ENCODE measurements around the gene PUM1. TPM values are rescaled to one million over a fixed set of nuclear protein-coding genes. Genes with fewer than 3 reads are reported as not detected.

The PUM1 gene
- total and polyA plus RNA-seq, 2 donors (not counting 3 experiments of a cell fraction or from before 2014, with no cell fraction given), result 94.7 to 124 TPM

DNA sequence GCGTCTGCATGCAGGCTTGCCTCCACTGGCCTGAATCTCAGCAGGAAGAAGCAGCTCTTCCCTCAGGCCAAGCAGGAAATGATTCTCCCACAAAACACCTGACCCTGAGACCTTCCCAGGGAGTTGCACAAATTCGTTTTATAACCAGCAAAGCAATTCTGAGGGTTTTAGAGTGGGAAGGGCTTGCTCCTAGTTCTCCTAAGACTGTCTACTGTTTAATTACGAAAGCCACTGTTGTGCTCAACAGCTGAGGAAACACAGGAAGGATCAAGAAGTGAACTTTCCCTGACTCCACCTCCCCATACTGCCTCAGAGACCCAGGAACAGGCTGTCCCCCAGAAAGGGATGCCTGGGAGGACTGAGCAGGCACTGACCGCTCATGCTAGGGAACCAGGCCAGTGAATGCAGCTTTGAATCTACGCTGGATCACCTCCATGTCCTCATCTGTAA is 37.0 kb upstream of the PUM1 start:
- no peaks in the 10 kb centered on the region for H3K9me1 ChIP-seq (replicated peaks; ENCODE audit: control insufficient read depth, extremely low read depth, insufficient read depth, low read length)
- DNase-seq (ENCODE audit: low read depth, low spot score), result no peak
- dilution Hi-C loops (cut with MboI; ENCODE audit: extremely low pct_ligation_motif_present, low sequenced_read_pairs) (no loop called here), intact Hi-C loops (cut with micrococcal nuclease) (no loop called here)
- H4K20me1 ChIP-seq (replicated peaks; ENCODE audit: control insufficient read depth, extremely low read depth, insufficient read depth, low read length), result no peaks in the 10 kb centered on the region
- H3K9me3 ChIP-seq (replicated peaks; ENCODE audit: control insufficient read depth, insufficient read depth, low read length), result no peaks in the 10 kb centered on the region
- H3K27me3 ChIP-seq (ENCODE audit: control insufficient read depth in 2 of 2, insufficient read depth in 2 of 2, low read length in 2 of 2), result no peaks in the 10 kb centered on the region
- FAIRE-seq, result no peak
- no TSS peak for BruUV-seq (replicated peaks)
- H3K9ac ChIP-seq (replicated peaks; ENCODE audit: extremely low read depth, insufficient read depth, low read length), result no peak overlapping the region
- no peak overlapping the region for H2AFZ ChIP-seq (ENCODE audit: low read depth, low read length)
- H3K4me3 ChIP-seq (replicated peaks in 1 of 3; ENCODE audit: insufficient read depth in 1 of 3, low read depth in 1 of 3, low read length in 3 of 3), result no peak overlapping the region
- no peaks in the 10 kb centered on the region for H3K4me1 ChIP-seq (ENCODE audit: control insufficient read depth, extremely low read depth, insufficient read depth, low read length)
- TF ChIP-seq, protein P1, sequence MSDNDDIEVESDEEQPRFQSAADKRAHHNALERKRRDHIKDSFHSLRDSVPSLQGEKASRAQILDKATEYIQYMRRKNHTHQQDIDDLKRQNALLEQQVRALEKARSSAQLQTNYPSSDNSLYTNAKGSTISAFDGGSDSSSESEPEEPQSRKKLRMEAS (IDR thresholded peaks at IDR 0.05; ENCODE audit: insufficient read depth, insufficient read length), result no peak
- no peak for TF ChIP-seq FOS (IDR thresholded peaks at IDR 0.05; ENCODE audit: borderline replicate concordance, insufficient read depth, low read length)
- TF ChIP-seq, protein P2, sequence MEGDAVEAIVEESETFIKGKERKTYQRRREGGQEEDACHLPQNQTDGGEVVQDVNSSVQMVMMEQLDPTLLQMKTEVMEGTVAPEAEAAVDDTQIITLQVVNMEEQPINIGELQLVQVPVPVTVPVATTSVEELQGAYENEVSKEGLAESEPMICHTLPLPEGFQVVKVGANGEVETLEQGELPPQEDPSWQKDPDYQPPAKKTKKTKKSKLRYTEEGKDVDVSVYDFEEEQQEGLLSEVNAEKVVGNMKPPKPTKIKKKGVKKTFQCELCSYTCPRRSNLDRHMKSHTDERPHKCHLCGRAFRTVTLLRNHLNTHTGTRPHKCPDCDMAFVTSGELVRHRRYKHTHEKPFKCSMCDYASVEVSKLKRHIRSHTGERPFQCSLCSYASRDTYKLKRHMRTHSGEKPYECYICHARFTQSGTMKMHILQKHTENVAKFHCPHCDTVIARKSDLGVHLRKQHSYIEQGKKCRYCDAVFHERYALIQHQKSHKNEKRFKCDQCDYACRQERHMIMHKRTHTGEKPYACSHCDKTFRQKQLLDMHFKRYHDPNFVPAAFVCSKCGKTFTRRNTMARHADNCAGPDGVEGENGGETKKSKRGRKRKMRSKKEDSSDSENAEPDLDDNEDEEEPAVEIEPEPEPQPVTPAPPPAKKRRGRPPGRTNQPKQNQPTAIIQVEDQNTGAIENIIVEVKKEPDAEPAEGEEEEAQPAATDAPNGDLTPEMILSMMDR (IDR thresholded peaks at IDR 0.05; ENCODE audit: extremely low read depth in 1 of 2, insufficient read depth in 1 of 2, low read depth in 1 of 2, low read length in 2 of 2), result no peak
- TF ChIP-seq EZH2 (IDR thresholded peaks at IDR 0.05; ENCODE audit: borderline replicate concordance, low read depth, low read length, severe bottlenecking), result no peak
- TF ChIP-seq GATA2 (IDR thresholded peaks at IDR 0.05; ENCODE audit: insufficient read depth, insufficient read length, low read depth, low read length), result no peak
- no peak for TF ChIP-seq MYC (IDR thresholded peaks at IDR 0.05; ENCODE audit: low read depth, low read length)
- TF ChIP-seq JUN (IDR thresholded peaks at IDR 0.05; ENCODE audit: borderline replicate concordance, insufficient read depth, insufficient read length, low read depth), result no peak
- TF ChIP-seq POLR2A (IDR thresholded peaks at IDR 0.05; ENCODE audit: low read depth, low read length), result no peak
- TF ChIP-seq POLR2AphosphoS5 (IDR thresholded peaks at IDR 0.05; ENCODE audit: insufficient read depth, low read depth, low read length), result no peak
- H3K4me2 ChIP-seq (ENCODE audit: insufficient read depth, low read length), result no peak overlapping the region
- H3K79me2 ChIP-seq (ENCODE audit: control insufficient read depth, insufficient read depth, low read length), result no peaks in the 10 kb centered on the region
- no peak overlapping the region for H3K27ac ChIP-seq (ENCODE audit: insufficient read depth, low read depth, low read length)
- ChIA-PET POLR2A (no interaction called here), CTCF (no interaction called here)
- H3K36me3 ChIP-seq (ENCODE audit: control insufficient read depth in 2 of 2, extremely low read depth in 1 of 2, insufficient read depth in 2 of 2, low read length in 2 of 2), result no peaks in the 10 kb centered on the region
